ENCODE data around the gene FANCI.
A peak's percentile ranks its signal among the peaks of the same experiment; 100 is the strongest.

FANCI gene

GRCh38 chr15:89332446-89332845, 88.7 kb downstream of the FANCI start:
- no peak overlapping the region for H3K4me2 ChIP-seq (ENCODE audit: low read length)
- no peak overlapping the region for H3K23ac ChIP-seq (ENCODE audit: low read length)
- H3K18ac ChIP-seq (ENCODE audit: low read length), result no peak overlapping the region
- H3K4me3 ChIP-seq (ENCODE audit: low read length), result no peak overlapping the region
- no peak overlapping the region for H3K56ac ChIP-seq (ENCODE audit: low read length)
- peaks cover 28% of the 10 kb centered on the region for H3K36me3 ChIP-seq (ENCODE audit: control insufficient read depth, insufficient read depth, low read length)
- DNase-seq, result peak; percentile 49
- no peaks in the 10 kb centered on the region for H3K4me1 ChIP-seq (ENCODE audit: control insufficient read depth, low read depth, low read length)
- no CpG with 5 or more reads among the region's 10 CpGs for WGBS (ENCODE audit: extremely low coverage, insufficient coverage, low lambda C conversion rate)
- no peak overlapping the region for H3K4ac ChIP-seq (ENCODE audit: low read depth, low read length)
- H2BK15ac ChIP-seq (replicated peaks; ENCODE audit: low read depth), result no peak overlapping the region
- H2AK5ac ChIP-seq (ENCODE audit: low read length), result no peak overlapping the region
- no peak overlapping the region for H3K27ac ChIP-seq (ENCODE audit: low read depth, low read length)
- H3K9ac ChIP-seq (ENCODE audit: low read length), result no peak overlapping the region
- peaks cover 28% of the 10 kb centered on the region for H3K79me1 ChIP-seq (ENCODE audit: low read length)
- H2BK120ac ChIP-seq (ENCODE audit: low read depth, low read length), result no peak overlapping the region
- no peak overlapping the region for H2BK5ac ChIP-seq (ENCODE audit: low read length)
- peaks cover 18% of the 10 kb centered on the region for H3K79me2 ChIP-seq (ENCODE audit: control insufficient read depth, insufficient read depth, low read length)
- no peaks in the 10 kb centered on the region for H3K27me3 ChIP-seq (ENCODE audit: insufficient read depth, low read length, poor library complexity)
- no peak overlapping the region for H4K8ac ChIP-seq (ENCODE audit: low read depth, low read length)
- no peak overlapping the region for H4K5ac ChIP-seq (ENCODE audit: low read length)

- H3K56ac ChIP-seq (ENCODE audit: low read length), result peak overlapping the region; percentile 91
- no peaks in the 10 kb centered on the region for H3K4me1 ChIP-seq (ENCODE audit: control insufficient read depth, low read depth, low read length)
- no peak overlapping the region for H2BK5ac ChIP-seq (ENCODE audit: low read length)
- H3K18ac ChIP-seq (ENCODE audit: low read length), result no peak overlapping the region
- no peak overlapping the region for H4K5ac ChIP-seq (ENCODE audit: low read length)
- H3K4me2 ChIP-seq (ENCODE audit: low read length), result peak overlapping the region; percentile 99
- H3K4ac ChIP-seq (ENCODE audit: low read depth, low read length), result no peak overlapping the region
- H3K4me3 ChIP-seq (ENCODE audit: low read length), result peak overlapping the region; percentile 92
- peak overlapping the region; percentile 82 for H3K9ac ChIP-seq (ENCODE audit: low read length)
- H3K27ac ChIP-seq (ENCODE audit: low read depth, low read length), result no peak overlapping the region
- no peaks in the 10 kb centered on the region for H3K27me3 ChIP-seq (ENCODE audit: insufficient read depth, low read length, poor library complexity)
- H2BK120ac ChIP-seq (ENCODE audit: low read depth, low read length), result no peak overlapping the region
- H3K79me2 ChIP-seq (ENCODE audit: control insufficient read depth, insufficient read depth, low read length), result peaks cover 18% of the 10 kb centered on the region
- H3K23ac ChIP-seq (ENCODE audit: low read length), result no peak overlapping the region
- H4K8ac ChIP-seq (ENCODE audit: low read depth, low read length), result no peak overlapping the region
- H3K79me1 ChIP-seq (ENCODE audit: low read length), result peaks cover 28% of the 10 kb centered on the region
- no peak overlapping the region for H2BK15ac ChIP-seq (replicated peaks; ENCODE audit: low read depth)
- no peak overlapping the region for H2AK5ac ChIP-seq (ENCODE audit: low read length)
- H3K36me3 ChIP-seq (ENCODE audit: control insufficient read depth, insufficient read depth, low read length), result peaks cover 25% of the 10 kb centered on the region
- no CpG with 5 or more reads among the region's 57 CpGs for WGBS (ENCODE audit: extremely low coverage, insufficient coverage, low lambda C conversion rate)
- no peak for DNase-seq
These were observed 89.5 kb downstream of the FANCI start for GRCh38 chr15:89333011-89333860.

DNA sequence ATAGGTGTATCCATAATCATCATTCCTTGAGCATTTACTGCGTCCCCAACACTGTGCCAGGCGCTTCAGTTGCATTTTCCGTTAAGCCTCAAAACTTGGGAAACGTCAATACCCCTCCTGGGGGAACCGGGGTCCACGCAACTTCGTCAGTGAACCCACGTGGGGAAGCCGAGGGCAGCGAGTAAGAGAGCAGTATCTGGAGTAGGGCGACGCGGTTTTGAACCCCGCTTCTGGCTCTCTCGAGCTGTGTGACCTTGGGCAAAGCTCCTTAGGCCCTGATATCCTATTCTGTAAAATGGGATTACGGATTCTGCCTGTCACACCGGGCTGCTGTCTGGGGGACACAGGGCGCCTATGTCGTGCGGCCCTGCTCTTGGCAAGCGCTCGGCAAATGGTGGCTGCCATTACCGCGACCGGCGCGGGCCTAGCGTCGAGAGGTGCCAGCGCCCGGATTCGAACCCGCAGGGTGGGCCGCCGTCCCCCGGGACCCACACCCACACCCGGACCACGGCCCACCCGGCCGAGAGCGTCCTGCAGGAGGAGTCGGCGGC, 90.3 kb downstream of the FANCI start:
- DNase-seq, result no peak
- no peak overlapping the region for H2BK120ac ChIP-seq (ENCODE audit: low read depth, low read length)
- no peak overlapping the region for H2BK5ac ChIP-seq (ENCODE audit: low read length)
- no peak overlapping the region for H2AK5ac ChIP-seq (ENCODE audit: low read length)
- WGBS (ENCODE audit: extremely low coverage, insufficient coverage, low lambda C conversion rate), result no CpG with 5 or more reads among the region's 43 CpGs
- H3K79me1 ChIP-seq (ENCODE audit: low read length), result peaks cover 25% of the 10 kb centered on the region
- H3K27me3 ChIP-seq (ENCODE audit: insufficient read depth, low read length, poor library complexity), result no peaks in the 10 kb centered on the region
- no peak overlapping the region for H4K8ac ChIP-seq (ENCODE audit: low read depth, low read length)
- peaks cover 18% of the 10 kb centered on the region for H3K79me2 ChIP-seq (ENCODE audit: control insufficient read depth, insufficient read depth, low read length)
- peak overlapping the region; percentile 99 for H3K4me2 ChIP-seq (ENCODE audit: low read length)
- peak overlapping the region; percentile 91 for H3K56ac ChIP-seq (ENCODE audit: low read length)
- no peak overlapping the region for H2BK15ac ChIP-seq (replicated peaks; ENCODE audit: low read depth)
- no peak overlapping the region for H4K5ac ChIP-seq (ENCODE audit: low read length)
- peaks cover 19% of the 10 kb centered on the region for H3K36me3 ChIP-seq (ENCODE audit: control insufficient read depth, insufficient read depth, low read length)
- H3K4me1 ChIP-seq (ENCODE audit: control insufficient read depth, low read depth, low read length), result no peaks in the 10 kb centered on the region
- peak overlapping the region; percentile 82 for H3K9ac ChIP-seq (ENCODE audit: low read length)
- peak overlapping the region; percentile 92 for H3K4me3 ChIP-seq (ENCODE audit: low read length)
- H3K27ac ChIP-seq (ENCODE audit: low read depth, low read length), result no peak overlapping the region
- no peak overlapping the region for H3K23ac ChIP-seq (ENCODE audit: low read length)
- H3K18ac ChIP-seq (ENCODE audit: low read length), result peak overlapping the region; percentile 85
- peak overlapping the region; percentile 62 for H3K4ac ChIP-seq (ENCODE audit: low read depth, low read length)

DNA sequence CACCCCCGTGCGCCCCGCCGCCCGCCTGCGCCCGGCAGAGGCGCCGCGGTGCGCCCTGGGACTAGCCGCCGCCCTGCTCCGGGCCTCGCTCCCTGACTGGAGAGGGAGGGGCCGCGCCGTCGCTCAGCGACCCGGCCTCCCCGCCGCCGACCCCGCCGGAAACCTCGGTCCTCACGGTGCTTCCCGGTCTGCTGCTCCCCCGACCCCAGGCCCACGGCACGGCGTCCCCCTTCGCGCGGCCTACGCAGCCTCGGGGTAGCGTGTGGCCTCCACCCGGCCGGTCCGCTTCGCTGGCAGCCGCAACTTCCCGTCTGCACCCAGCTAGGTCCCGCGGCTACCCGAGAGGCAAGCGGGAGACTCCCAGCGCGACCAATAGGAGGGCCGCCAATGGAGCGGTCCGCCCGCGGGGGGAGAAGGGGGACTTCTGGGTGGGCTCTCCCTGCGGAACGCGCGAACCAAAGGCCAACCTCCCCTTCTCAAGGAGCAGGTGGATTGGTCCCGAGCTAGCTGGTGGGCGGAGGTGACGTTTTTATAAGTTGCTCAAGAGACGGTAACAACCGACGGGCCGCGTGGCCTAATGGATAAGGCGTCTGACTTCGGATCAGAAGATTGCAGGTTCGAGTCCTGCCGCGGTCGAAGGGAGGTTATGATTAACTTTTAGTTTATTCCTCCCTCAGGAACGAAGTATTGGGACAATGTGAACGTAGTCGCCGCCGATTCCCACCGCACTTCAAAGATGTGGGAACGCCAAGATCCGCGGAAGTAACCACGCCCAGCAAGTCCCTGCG, 90.9 kb downstream of the FANCI start, which contains the start of gene POLG:
TSS of gene POLG (minus strand) at position 315 of the 788 bp plus-strand sequence. CDS start 1,070 bp downstream, outside the sequence.
- no peak within 1 kb of the TSS for H2BK5ac ChIP-seq (ENCODE audit: low read length)
- H3K4me1 ChIP-seq (ENCODE audit: control insufficient read depth, low read depth, low read length), result no peaks in the 10 kb centered on the region
- peak within 1 kb of the TSS; percentile 62 for H3K4ac ChIP-seq (ENCODE audit: low read depth, low read length)
- H3K27ac ChIP-seq (ENCODE audit: low read depth, low read length), result peak within 1 kb of the TSS; percentile 65
- H3K18ac ChIP-seq (ENCODE audit: low read length), result peak within 1 kb of the TSS; percentile 85
- WGBS (ENCODE audit: extremely low coverage, insufficient coverage, low lambda C conversion rate), result no CpG with 5 or more reads among the region's 85 CpGs
- peak; percentile 99 for DNase-seq
- H3K4me3 ChIP-seq (ENCODE audit: low read length), result peak within 1 kb of the TSS; percentile 92
- H3K79me2 ChIP-seq (ENCODE audit: control insufficient read depth, insufficient read depth, low read length), result peaks cover 18% of the 10 kb centered on the region
- H2AK5ac ChIP-seq (ENCODE audit: low read length), result no peak within 1 kb of the TSS
- peaks cover 14% of the 10 kb centered on the region for H3K36me3 ChIP-seq (ENCODE audit: control insufficient read depth, insufficient read depth, low read length)
- peaks cover 24% of the 10 kb centered on the region for H3K79me1 ChIP-seq (ENCODE audit: low read length)
- H4K8ac ChIP-seq (ENCODE audit: low read depth, low read length), result no peak within 1 kb of the TSS
- H3K23ac ChIP-seq (ENCODE audit: low read length), result no peak within 1 kb of the TSS
- no peaks in the 10 kb centered on the region for H3K27me3 ChIP-seq (ENCODE audit: insufficient read depth, low read length, poor library complexity)
- H4K5ac ChIP-seq (ENCODE audit: low read length), result no peak within 1 kb of the TSS
- H3K9ac ChIP-seq (ENCODE audit: low read length), result peak within 1 kb of the TSS; percentile 82
- H3K56ac ChIP-seq (ENCODE audit: low read length), result peak within 1 kb of the TSS; percentile 91
- no peak within 1 kb of the TSS for H2BK120ac ChIP-seq (ENCODE audit: low read depth, low read length)
- H3K4me2 ChIP-seq (ENCODE audit: low read length), result peak within 1 kb of the TSS; percentile 99
- H2BK15ac ChIP-seq (replicated peaks; ENCODE audit: low read depth), result no peak within 1 kb of the TSS

GRCh38 chr15:89335298-89336041, 91.7 kb downstream of the FANCI start:
- Histone ChIP-seq H2BK120ac (ENCODE audit: low read depth, low read length) (no peak overlapping the region), H4K8ac (ENCODE audit: low read depth, low read length) (no peak overlapping the region), H3K4me3 (ENCODE audit: low read length) (peak overlapping the region; percentile 49), H3K9ac (ENCODE audit: low read length) (peak overlapping the region; percentile 55), H3K27me3 (ENCODE audit: insufficient read depth, low read length, poor library complexity) (no peaks in the 10 kb centered on the region), H3K4ac (ENCODE audit: low read depth, low read length) (no peak overlapping the region), H4K5ac (ENCODE audit: low read length) (no peak overlapping the region), H3K18ac (ENCODE audit: low read length) (no peak overlapping the region), H3K4me1 (ENCODE audit: control insufficient read depth, low read depth, low read length) (no peaks in the 10 kb centered on the region), H2BK5ac (ENCODE audit: low read length) (no peak overlapping the region), H3K27ac (ENCODE audit: low read depth, low read length) (no peak overlapping the region), H3K4me2 (ENCODE audit: low read length) (peak overlapping the region; percentile 81), H3K23ac (ENCODE audit: low read length) (no peak overlapping the region), H2BK15ac (replicated peaks; ENCODE audit: low read depth) (no peak overlapping the region), H3K79me2 (ENCODE audit: control insufficient read depth, insufficient read depth, low read length) (peaks cover 18% of the 10 kb centered on the region), H3K36me3 (ENCODE audit: control insufficient read depth, insufficient read depth, low read length) (peaks cover 7% of the 10 kb centered on the region), H2AK5ac (ENCODE audit: low read length) (no peak overlapping the region), H3K79me1 (ENCODE audit: low read length) (peaks cover 19% of the 10 kb centered on the region), H3K56ac (ENCODE audit: low read length) (peak overlapping the region; percentile 73)
- no peak for DNase-seq
- WGBS (ENCODE audit: extremely low coverage, insufficient coverage, low lambda C conversion rate), result no CpG with 5 or more reads among the region's 40 CpGs

All from mesendoderm (in vitro differentiated cells).